GM10266 (cell line): Measurements from ENCODE around the gene C10orf71.

Experiments used
- DNase-seq: peaks from one replicate; pipeline ENCODE4 v3.0.0; 2012; ENCODE audit errors: extremely low spot score
- CTCF ChIP-seq: IDR thresholded peaks from 2 replicates; pipeline ENCODE4 v1.5.1; 2012; ENCODE audit warnings: mild to moderate bottlenecking, low read depth; ENCODE audit not compliant: control insufficient read depth, insufficient read depth; ENCODE audit errors: missing control alignments

Gene C10orf71

GRCh38 chr10:49360271-49361177 is 61.6 kb downstream of the C10orf71 start:
- no peak for TF ChIP-seq CTCF
- no peak for DNase-seq

DNA sequence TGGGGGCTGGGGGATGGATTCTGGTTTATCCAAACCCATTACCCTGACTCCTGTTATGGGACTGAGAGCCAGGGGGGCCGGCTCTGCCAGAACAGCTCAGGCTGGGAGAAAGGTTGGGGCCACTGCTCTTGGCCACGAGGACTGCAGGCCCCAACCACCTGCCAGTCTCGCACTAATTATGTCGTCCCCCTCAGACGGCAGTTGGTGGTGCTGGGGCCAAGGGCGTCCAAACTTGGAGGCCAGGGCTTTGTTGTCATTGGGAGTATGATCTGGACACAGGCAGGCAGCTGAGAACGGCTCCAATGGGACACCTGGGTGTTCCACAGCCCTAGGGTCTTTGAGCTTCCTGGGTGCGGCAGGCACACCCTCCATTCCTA is 62.2 kb downstream of the C10orf71 start:
- TF ChIP-seq CTCF, result no peak
- DNase-seq, result no peak

GRCh38 chr10:49361735-49362568 is 63.0 kb downstream of the C10orf71 start:
- TF ChIP-seq CTCF, result no peak
- DNase-seq, result no peak

DNA sequence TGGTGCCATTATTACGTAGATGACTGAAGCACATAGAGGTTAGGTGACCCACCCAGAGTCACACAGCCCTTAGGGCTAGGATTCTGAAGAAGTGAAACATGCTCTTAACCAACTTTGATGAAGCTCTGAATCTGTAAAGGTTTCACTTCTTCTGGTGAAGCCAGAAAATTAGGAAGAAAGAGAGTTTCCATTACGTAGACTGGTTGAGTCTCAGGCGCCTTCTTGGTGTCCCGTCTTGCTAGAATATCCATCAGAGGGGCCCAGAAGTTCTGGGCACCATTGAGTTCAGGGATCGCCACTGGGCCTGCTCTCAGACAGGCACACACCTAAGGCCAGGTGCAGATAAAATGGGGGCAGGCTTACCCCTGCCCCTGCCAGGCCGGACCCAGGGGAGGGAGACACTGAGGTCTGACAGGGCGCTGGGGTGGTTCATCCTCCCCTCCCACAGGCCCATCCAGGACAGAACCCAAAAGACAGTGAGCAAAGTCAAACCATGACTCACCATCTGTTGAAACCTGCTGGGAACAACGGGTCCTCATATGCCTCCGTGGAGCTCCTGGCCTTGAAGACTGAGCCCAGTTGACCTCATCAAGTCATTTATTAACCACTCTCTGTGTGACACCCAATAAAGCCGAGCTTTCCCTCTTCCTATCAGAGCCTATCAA is 63.8 kb downstream of the C10orf71 start:
- no peak for TF ChIP-seq CTCF

GRCh38 chr10:49363309-49364031 is 64.5 kb downstream of the C10orf71 start:
- TF ChIP-seq CTCF, result no peak
- DNase-seq, result no peak

More for the DNA sequence above, 63.8 kb downstream of the C10orf71 start:
- peak; percentile 50 for DNase-seq

DNA sequence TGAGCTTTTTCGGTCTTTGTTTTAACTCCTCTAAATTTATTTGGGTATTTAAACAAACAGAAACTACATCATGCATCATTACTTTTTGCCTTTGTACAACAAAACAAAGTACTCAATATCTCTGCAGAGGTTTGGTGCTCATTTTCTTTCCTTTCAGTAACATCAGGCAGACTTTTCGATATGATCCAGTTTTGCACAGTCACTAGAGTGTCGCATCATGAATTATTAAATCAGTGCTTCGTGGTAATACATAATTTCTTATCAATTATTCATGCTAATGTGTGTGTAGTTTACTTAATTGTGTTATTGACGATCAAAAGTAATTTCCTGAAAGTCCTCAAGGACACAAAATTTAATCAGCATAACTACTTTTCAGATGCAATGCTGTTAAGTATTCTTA is 65.1 kb downstream of the C10orf71 start:
- no peak for DNase-seq
- no peak for TF ChIP-seq CTCF
